Measurements from ENCODE around the gene HOXA5.

The HOXA5 gene

GRCh38 chr7:27182285-27182841, 38.9 kb upstream of the HOXA5 start:
- DNase-seq, result no peak

GRCh38 chr7:27181795-27182275, 38.4 kb upstream of the HOXA5 start:
- no peak for DNase-seq

- DNase-seq, result no peak
Measured at GRCh38 chr7:27180431-27181420, 37.2 kb upstream of the HOXA5 start.

GRCh38 chr7:27179503-27180430, 36.3 kb upstream of the HOXA5 start:
- peak; percentile 76 to 89 (median 86) for DNase-seq

GRCh38 chr7:27179030-27179429, 35.5 kb upstream of the HOXA5 start:
- no peak for DNase-seq

- no peak for DNase-seq
Measured at GRCh38 chr7:27178366-27178765, 34.9 kb upstream of the HOXA5 start.

- DNase-seq, result no peak
Measured at GRCh38 chr7:27177795-27178320, 34.4 kb upstream of the HOXA5 start.

GRCh38 chr7:27176962-27177794, 33.7 kb upstream of the HOXA5 start:
- DNase-seq, result no peak

- no peak for DNase-seq
Measured at GRCh38 chr7:27176524-27176845, 33.0 kb upstream of the HOXA5 start.

GRCh38 chr7:27175626-27176523, 32.4 kb upstream of the HOXA5 start:
- no peak for DNase-seq

- DNase-seq, result no peak
Measured at GRCh38 chr7:27174874-27175625, 31.6 kb upstream of the HOXA5 start.

GRCh38 chr7:27173956-27174873, 30.7 kb upstream of the HOXA5 start, which contains the start of gene HOXA10:
Gene HOXA10 (minus strand): TSS chr7:27174320. CDS start chr7:27174306, 14 bp downstream.
- DNase-seq, result peak in 1 of 4 experiments; percentile 6

- peak; percentile 62 to 84 (median 74) for DNase-seq
Measured at GRCh38 chr7:27173511-27173955, 30.1 kb upstream of the HOXA5 start.

- DNase-seq, result peak in 1 of 4 experiments; percentile 44
Measured at GRCh38 chr7:27172823-27173510, 29.5 kb upstream of the HOXA5 start.

- peak in 1 of 4 experiments; percentile 5 for DNase-seq
Measured at GRCh38 chr7:27172315-27172774, 28.9 kb upstream of the HOXA5 start.

- DNase-seq, result peak in 1 of 4 experiments; percentile 36
Measured at GRCh38 chr7:27171637-27172314, 28.3 kb upstream of the HOXA5 start.

- DNase-seq, result peak in 1 of 4 experiments; percentile 10
Measured at GRCh38 chr7:27171325-27171636, 27.8 kb upstream of the HOXA5 start.

All from suppressor macrophage (primary cell).